Keratinocyte (primary cell): ENCODE data around the gene CLIP2. TPM values are rescaled to one million over a fixed set of nuclear protein-coding genes. Genes with fewer than 3 reads are reported as not detected.

Source experiments
- DNase-seq: peaks from one replicate; pipeline ENCODE4 v3.0.0-alpha.2; 2011; ENCODE audit warnings: low read depth, missing footprints, low spot score
- FAIRE-seq: peaks from 2 replicates; lab custom pipeline; 2011; peaks lifted over from hg19 to GRCh38; lab: Jason Lieb, UNC
- H2AFZ ChIP-seq: 2 replicates; pipeline ENCODE4 v1.6.0; 2012; ENCODE audit warnings: low read length, control low read depth, inconsistent platforms; ENCODE audit not compliant: control insufficient read depth
- H3K27ac ChIP-seq: 2 replicates; pipeline ENCODE4 v1.5.1; 2011; ENCODE audit warnings: low read length; ENCODE audit not compliant: control insufficient read depth, insufficient read depth
- H3K27me3 ChIP-seq: 3 replicates; pipeline ENCODE4 v1.6.0; 2011; ENCODE audit warnings: low read length; ENCODE audit not compliant: control insufficient read depth, insufficient read depth; ENCODE audit errors: extremely low read depth
- H3K36me3 ChIP-seq, 2 experiments: 2 replicates in 1 of 2; 3 replicates in 1 of 2; pipeline ENCODE4 v1.5.1; 2011; ENCODE audit warnings: low read length in 2 of 2, mild to moderate bottlenecking in 1 of 2; ENCODE audit not compliant: control insufficient read depth in 2 of 2, insufficient read depth in 2 of 2; ENCODE audit errors: extremely low read depth in 1 of 2
- H3K4me1 ChIP-seq: 3 replicates; pipeline ENCODE4 v1.5.1; 2011; ENCODE audit warnings: low read length; ENCODE audit not compliant: control insufficient read depth, insufficient read depth; ENCODE audit errors: extremely low read depth
- H3K4me2 ChIP-seq: 3 replicates; pipeline ENCODE4 v1.6.0; 2011; ENCODE audit warnings: low read depth, low read length; ENCODE audit not compliant: control insufficient read depth, insufficient read depth; ENCODE audit errors: extremely low read depth
- H3K4me3 ChIP-seq, 3 experiments: fragments of 200-600 bp in 1 of 3; sonication (generic) in 1 of 3; 2 replicates in 2 of 3; 3 replicates in 1 of 3; pipeline ENCODE4 v1.5.1; 2011 to 2016; ENCODE audit warnings: low read length in 3 of 3, mild to moderate bottlenecking in 3 of 3, control low read depth in 2 of 3, inconsistent platforms in 1 of 3, low read depth in 1 of 3, mixed read lengths in 1 of 3, mixed run types in 1 of 3, moderate library complexity in 1 of 3; ENCODE audit not compliant: control insufficient read depth in 2 of 3, insufficient read depth in 2 of 3; ENCODE audit errors: extremely low read depth in 1 of 3
- H3K79me2 ChIP-seq: 2 replicates; pipeline ENCODE4 v1.6.0; 2012; ENCODE audit warnings: low read length; ENCODE audit not compliant: control insufficient read depth, insufficient read depth
- H3K9ac ChIP-seq: 3 replicates; pipeline ENCODE4 v1.6.0; 2011; ENCODE audit warnings: low read length; ENCODE audit not compliant: control insufficient read depth, insufficient read depth; ENCODE audit errors: extremely low read depth
- H3K9me1 ChIP-seq: 3 replicates; pipeline ENCODE4 v1.6.0; 2011; ENCODE audit warnings: low read length; ENCODE audit not compliant: control insufficient read depth, insufficient read depth; ENCODE audit errors: extremely low read depth
- H3K9me3 ChIP-seq: 2 replicates; pipeline ENCODE4 v1.5.1; 2012; ENCODE audit warnings: low read depth, low read length; ENCODE audit not compliant: control insufficient read depth
- H4K20me1 ChIP-seq: 3 replicates; pipeline ENCODE4 v1.6.0; 2011; ENCODE audit warnings: low read length; ENCODE audit not compliant: control insufficient read depth, insufficient read depth; ENCODE audit errors: extremely low read depth
- EZH2 ChIP-seq: IDR thresholded peaks from one replicate; pipeline ENCODE4 v1.6.1; 2012; ENCODE audit warnings: inconsistent platforms, mild to moderate bottlenecking, low read length, moderate library complexity
- dilution Hi-C: fragments of 300-500 bp; cut with MboI; formaldehyde crosslinking; loops from one replicate; pipeline ENCODE4 v1.7.0; 2020; ENCODE audit warnings: low sequenced_read_pairs; ENCODE audit not compliant: extremely low pct_ligation_motif_present
- polyA plus RNA-seq, 5 experiments: library from polyadenylated mRNA; depleted of rRNA in 3 of 5; stranded (reverse) in 3 of 5; stranded (forward) in 1 of 5; unstranded in 1 of 5; fragments of >200 nt; gene quantifications; 1 replicate in 1 of 5; 2 replicates in 3 of 5; 3 replicates in 1 of 5; pipeline versions ENCODE4 v1.2.1 to v1.2.3, GENCODE V29; 2011 to 2012; ENCODE audit warnings: missing spikeins in 2 of 5, low read depth in 1 of 5, low replicate concordance in 1 of 5
- TF ChIP-seq, protein P1 (sequence below), 3 experiments: IDR thresholded peaks in 1 of 3; conservative IDR thresholded peaks in 1 of 3; optimal IDR thresholded peaks in 1 of 3; 2 replicates in 2 of 3; 3 replicates in 1 of 3; pipeline versions ENCODE3 to v1.5.1; 2011; ENCODE audit warnings: low read length in 3 of 3, mild to moderate bottlenecking in 3 of 3, moderate library complexity in 2 of 3, control low read depth in 1 of 3, inconsistent platforms in 1 of 3; ENCODE audit not compliant: insufficient read depth in 2 of 3; ENCODE audit errors: extremely low read depth in 1 of 3

CLIP2 gene
- polyA plus RNA-seq, 1 donor (not counting 4 experiments of a cell fraction or from before 2014, with no cell fraction given) = 2.6 TPM

DNA sequence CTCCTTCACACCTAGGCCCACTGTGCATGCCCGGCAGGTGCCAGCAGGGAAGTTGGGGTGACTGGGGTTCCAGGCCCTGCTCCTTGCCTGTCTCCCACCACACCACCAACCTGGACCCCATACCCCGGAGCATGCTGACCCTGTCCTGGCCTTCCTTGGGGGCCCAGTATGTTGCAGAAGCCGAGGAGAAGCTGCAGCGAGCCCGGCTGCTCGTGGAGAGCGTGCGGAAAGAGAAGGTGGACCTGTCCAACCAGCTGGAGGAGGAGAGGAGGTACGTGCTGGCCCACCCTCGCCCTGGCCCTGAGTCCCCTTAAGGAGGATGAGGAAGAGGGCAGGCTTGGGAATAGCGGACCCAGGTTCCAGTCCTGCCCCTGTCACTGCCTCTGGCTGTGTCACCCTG lies 70.8 kb downstream of the CLIP2 start:
- DNase-seq (no peak), FAIRE-seq (no peak)
- dilution Hi-C loops = no loop called here
- H3K9me1 ChIP-seq = no peaks in the 10 kb centered on the region
- H3K36me3 ChIP-seq = peaks cover 6 to 10% of the 10 kb centered on the region in 2 experiments
- no peak overlapping the region for H3K27ac ChIP-seq
- H3K4me3 ChIP-seq = no peak overlapping the region
- H4K20me1 ChIP-seq = no peaks in the 10 kb centered on the region
- no peak overlapping the region for H3K4me2 ChIP-seq
- peaks cover under 1% of the 10 kb centered on the region for H3K4me1 ChIP-seq
- no peak overlapping the region for H2AFZ ChIP-seq
- no peak for TF ChIP-seq EZH2
- TF ChIP-seq, protein P1, sequence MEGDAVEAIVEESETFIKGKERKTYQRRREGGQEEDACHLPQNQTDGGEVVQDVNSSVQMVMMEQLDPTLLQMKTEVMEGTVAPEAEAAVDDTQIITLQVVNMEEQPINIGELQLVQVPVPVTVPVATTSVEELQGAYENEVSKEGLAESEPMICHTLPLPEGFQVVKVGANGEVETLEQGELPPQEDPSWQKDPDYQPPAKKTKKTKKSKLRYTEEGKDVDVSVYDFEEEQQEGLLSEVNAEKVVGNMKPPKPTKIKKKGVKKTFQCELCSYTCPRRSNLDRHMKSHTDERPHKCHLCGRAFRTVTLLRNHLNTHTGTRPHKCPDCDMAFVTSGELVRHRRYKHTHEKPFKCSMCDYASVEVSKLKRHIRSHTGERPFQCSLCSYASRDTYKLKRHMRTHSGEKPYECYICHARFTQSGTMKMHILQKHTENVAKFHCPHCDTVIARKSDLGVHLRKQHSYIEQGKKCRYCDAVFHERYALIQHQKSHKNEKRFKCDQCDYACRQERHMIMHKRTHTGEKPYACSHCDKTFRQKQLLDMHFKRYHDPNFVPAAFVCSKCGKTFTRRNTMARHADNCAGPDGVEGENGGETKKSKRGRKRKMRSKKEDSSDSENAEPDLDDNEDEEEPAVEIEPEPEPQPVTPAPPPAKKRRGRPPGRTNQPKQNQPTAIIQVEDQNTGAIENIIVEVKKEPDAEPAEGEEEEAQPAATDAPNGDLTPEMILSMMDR (optimal IDR thresholded peaks at IDR 0.05 in 1 of 3, IDR thresholded peaks at IDR 0.05 in 1 of 3, conservative IDR thresholded peaks at IDR 0.05 in 1 of 3; ENCODE audit: extremely low read depth in 1 of 3, insufficient read depth in 2 of 3, low read length in 3 of 3) = no peak
- no peaks in the 10 kb centered on the region for H3K27me3 ChIP-seq
- H3K9ac ChIP-seq = no peak overlapping the region
- no peaks in the 10 kb centered on the region for H3K79me2 ChIP-seq
- H3K9me3 ChIP-seq = peaks cover 3% of the 10 kb centered on the region

DNA sequence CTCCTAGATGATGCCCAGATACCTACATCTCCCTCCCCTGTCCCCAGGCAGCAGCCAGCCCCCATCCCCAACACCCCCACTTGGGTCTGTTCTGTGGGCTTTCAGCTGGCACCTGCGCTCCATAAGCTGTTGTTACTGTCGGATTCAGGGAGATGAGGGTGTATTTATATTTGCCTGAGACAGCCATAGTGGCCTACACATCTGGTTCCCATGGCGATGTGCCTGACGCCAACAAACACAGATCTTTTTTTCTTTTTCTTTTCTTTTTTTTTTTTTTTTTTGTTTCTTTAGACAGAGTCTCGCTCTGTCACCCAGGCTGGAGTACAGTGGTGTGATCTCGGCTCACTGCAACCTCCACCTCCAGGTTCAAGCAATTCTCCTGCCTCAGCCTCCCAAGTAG lies 73.1 kb downstream of the CLIP2 start:
- no peak overlapping the region for H2AFZ ChIP-seq
- H4K20me1 ChIP-seq = no peaks in the 10 kb centered on the region
- H3K36me3 ChIP-seq = peaks cover 6 to 7% of the 10 kb centered on the region in 2 experiments
- no peak overlapping the region for H3K4me2 ChIP-seq
- no peaks in the 10 kb centered on the region for H3K9me1 ChIP-seq
- TF ChIP-seq, protein P1 (optimal IDR thresholded peaks at IDR 0.05 in 1 of 3, IDR thresholded peaks at IDR 0.05 in 1 of 3, conservative IDR thresholded peaks at IDR 0.05 in 1 of 3; ENCODE audit: extremely low read depth in 1 of 3, insufficient read depth in 2 of 3, low read length in 3 of 3) = no peak
- TF ChIP-seq EZH2 = no peak
- H3K9me3 ChIP-seq = no peaks in the 10 kb centered on the region
- H3K79me2 ChIP-seq = no peaks in the 10 kb centered on the region
- H3K4me3 ChIP-seq = no peak overlapping the region
- no peak overlapping the region for H3K27ac ChIP-seq
- H3K27me3 ChIP-seq = no peaks in the 10 kb centered on the region
- H3K9ac ChIP-seq = no peak overlapping the region
- DNase-seq (no peak), FAIRE-seq (no peak)
- dilution Hi-C loops = no loop called here
- H3K4me1 ChIP-seq = no peaks in the 10 kb centered on the region
